MCF 10A (cell line): ENCODE results near the gene ERICH3. TPM values are rescaled to one million over a fixed set of nuclear protein-coding genes. Genes with fewer than 3 reads are reported as not detected.

Source experiments
- BruUV-seq: library from RNA; stranded (reverse); fragments of 400-500 nt; replicated peaks from 2 replicates; lab custom pipeline; 2021; lab: Mats Ljungman, UMichigan
- CTCF ChIA-PET: fragments of 300-600 bp; sonication (Branson Sonifier 250); formaldehyde crosslinking; extraction: SDS; loops from one replicate; lab custom pipeline; 2021; ENCODE audit warnings: antibody characterized with exemption, inconsistent platforms; lab: Yijun Ruan, JAX
- POLR2A ChIA-PET: fragments of 300-600, 350-650 bp; sonication (Branson Sonifier 250); formaldehyde crosslinking; extraction: SDS; loops from one replicate; lab custom pipeline; 2020; ENCODE audit warnings: antibody characterized with exemption, inconsistent platforms; lab: Yijun Ruan, JAX
- DNase-seq: peaks from one replicate; pipeline ENCODE4 v3.0.0-alpha.2; 2018; ENCODE audit not compliant: unreplicated experiment
- H3K27ac Mint-ChIP-seq: one replicate; pipeline ENCODE4 v1.8.0; 2022; ENCODE audit warnings: mild to moderate bottlenecking, low read depth, mixed read lengths; ENCODE audit not compliant: unreplicated experiment
- H3K27me3 Mint-ChIP-seq: one replicate; pipeline ENCODE4 v1.8.0; 2022; ENCODE audit warnings: mixed read lengths; ENCODE audit not compliant: insufficient read depth, unreplicated experiment
- H3K36me3 Mint-ChIP-seq: one replicate; pipeline ENCODE4 v1.8.0; 2022; ENCODE audit warnings: mild to moderate bottlenecking, moderate library complexity, mixed read lengths; ENCODE audit not compliant: insufficient read depth, unreplicated experiment
- H3K4me1 Mint-ChIP-seq: one replicate; pipeline ENCODE4 v1.8.0; 2022; ENCODE audit warnings: mixed read lengths; ENCODE audit not compliant: insufficient read depth, unreplicated experiment
- H3K4me3 Mint-ChIP-seq: one replicate; pipeline ENCODE4 v1.8.0; 2022; ENCODE audit warnings: mild to moderate bottlenecking, moderate library complexity, mixed read lengths; ENCODE audit not compliant: unreplicated experiment
- H3K9me3 Mint-ChIP-seq: one replicate; pipeline ENCODE4 v1.8.0; 2022; ENCODE audit warnings: mixed read lengths; ENCODE audit not compliant: unreplicated experiment
- CTCF ChIP-seq: fragments of 200-600 bp; IDR thresholded peaks from one replicate; pipeline ENCODE4 v1.8.0; 2022; ENCODE audit warnings: antibody characterized with exemption, mild to moderate bottlenecking; ENCODE audit not compliant: unreplicated experiment
- intact Hi-C: fragments of 100-400 bp; cut with micrococcal nuclease; formaldehyde crosslinking; loops from 2 replicates; pipeline ENCODE4 v1.14.1; 2022
- total RNA-seq: library from RNA; stranded (reverse); gene quantifications from 2 replicates; pipeline ENCODE4 v1.2.3, GENCODE V29; 2022

Gene ERICH3
- total RNA-seq, 1 experiment from 2014 or later = not detected

GRCh38 chr1:74686928-74687327 lies 13.3 kb upstream of the ERICH3 start:
- H3K4me1 Mint-ChIP-seq = no peaks in the 10 kb centered on the region
- no TSS peak for BruUV-seq
- TF ChIP-seq CTCF = no peak
- CTCF ChIA-PET = interaction anchor here (0.6 to 1.2 kb wide), 4 partner anchors 29 to 652 kb away, joined by 3 to 4 read pairs (median 3); no protein-coding TSS in a partner anchor
- H3K27ac Mint-ChIP-seq = no peak overlapping the region
- no peaks in the 10 kb centered on the region for H3K36me3 Mint-ChIP-seq
- no peak for DNase-seq
- no peak overlapping the region for H3K4me3 Mint-ChIP-seq
- no peaks in the 10 kb centered on the region for H3K27me3 Mint-ChIP-seq
- POLR2A ChIA-PET = no interaction called here
- no peaks in the 10 kb centered on the region for H3K9me3 Mint-ChIP-seq
- intact Hi-C loops = loop anchor here (5.0 to 10.0 kb wide), 3 partner anchors 185 to 692 kb away; no protein-coding TSS in a partner anchor

GRCh38 chr1:74684301-74684700 lies 10.7 kb upstream of the ERICH3 start:
- Mint-ChIP-seq H3K27ac (no peak overlapping the region), H3K9me3 (no peaks in the 10 kb centered on the region), H3K36me3 (no peaks in the 10 kb centered on the region), H3K4me1 (no peaks in the 10 kb centered on the region), H3K27me3 (no peaks in the 10 kb centered on the region), H3K4me3 (no peak overlapping the region)
- CTCF ChIA-PET = no interaction called here
- no peak for DNase-seq
- no peak for TF ChIP-seq CTCF
- POLR2A ChIA-PET = no interaction called here
- no TSS peak for BruUV-seq
- intact Hi-C loops = loop anchor here (10.0 kb wide), 2 partner anchors 220 to 690 kb away; no protein-coding TSS in a partner anchor

GRCh38 chr1:74683656-74684055 lies 10.1 kb upstream of the ERICH3 start:
- DNase-seq = no peak
- Mint-ChIP-seq H3K4me1 (no peaks in the 10 kb centered on the region), H3K4me3 (no peak overlapping the region), H3K27ac (no peak overlapping the region), H3K36me3 (no peaks in the 10 kb centered on the region), H3K9me3 (no peaks in the 10 kb centered on the region), H3K27me3 (no peaks in the 10 kb centered on the region)
- intact Hi-C loops = loop anchor here (10.0 kb wide), 2 partner anchors 219 to 689 kb away; no protein-coding TSS in a partner anchor
- ChIA-PET POLR2A (no interaction called here), CTCF (interaction anchor here (0.5 kb wide), 1 partner anchor 823 kb away, joined by 4 read pairs; no protein-coding TSS in a partner anchor)
- no peak for TF ChIP-seq CTCF
- BruUV-seq = no TSS peak

GRCh38 chr1:74681851-74682250 lies 8.3 kb upstream of the ERICH3 start:
- no peak overlapping the region for H3K27ac Mint-ChIP-seq
- no peaks in the 10 kb centered on the region for H3K27me3 Mint-ChIP-seq
- intact Hi-C loops = loop anchor here (10.0 kb wide), 2 partner anchors 217 to 687 kb away; no protein-coding TSS in a partner anchor
- H3K36me3 Mint-ChIP-seq = no peaks in the 10 kb centered on the region
- no peak for TF ChIP-seq CTCF
- POLR2A ChIA-PET = no interaction called here
- CTCF ChIA-PET = interaction anchor here (3.7 kb wide), 1 partner anchor 8 kb away, joined by 23 read pairs; no protein-coding TSS in a partner anchor
- H3K9me3 Mint-ChIP-seq = no peaks in the 10 kb centered on the region
- no peak overlapping the region for H3K4me3 Mint-ChIP-seq
- no TSS peak for BruUV-seq
- no peaks in the 10 kb centered on the region for H3K4me1 Mint-ChIP-seq
- no peak for DNase-seq
